Suprapubic skin (tissue), 4 donors: ENCODE data around the gene DGKB.

Experiments
- EP300 ChIP-seq: sonication (generic); formaldehyde crosslinking; IDR thresholded peaks from one replicate; pipeline ENCODE4 v1.6.1; 2017; ENCODE audit warnings: antibody characterized with exemption
- POLR2A ChIP-seq, 2 donors: fragments of 450-650 bp; IDR thresholded peaks; one replicate each; pipeline ENCODE4 v1.6.1; 2017; ENCODE audit warnings: antibody characterized with exemption in 2 of 2, mild to moderate bottlenecking in 2 of 2, moderate library complexity in 2 of 2
- POLR2AphosphoS5 ChIP-seq, 3 donors: sonication (generic); formaldehyde crosslinking; IDR thresholded peaks; one replicate each; pipeline ENCODE4 v1.6.1; 2017; ENCODE audit warnings: antibody characterized with exemption in 3 of 3
- TF ChIP-seq, protein P1 (sequence below), 2 donors: fragments of 200-600 bp in 1 of 2; fragments of 450-650 bp in 1 of 2; sonication (generic) in 1 of 2; IDR thresholded peaks; one replicate each; pipeline ENCODE4 v1.5.1; 2016 to 2019; ENCODE audit warnings: antibody characterized with exemption in 2 of 2, mild to moderate bottlenecking in 1 of 2, moderate library complexity in 1 of 2

DNA sequence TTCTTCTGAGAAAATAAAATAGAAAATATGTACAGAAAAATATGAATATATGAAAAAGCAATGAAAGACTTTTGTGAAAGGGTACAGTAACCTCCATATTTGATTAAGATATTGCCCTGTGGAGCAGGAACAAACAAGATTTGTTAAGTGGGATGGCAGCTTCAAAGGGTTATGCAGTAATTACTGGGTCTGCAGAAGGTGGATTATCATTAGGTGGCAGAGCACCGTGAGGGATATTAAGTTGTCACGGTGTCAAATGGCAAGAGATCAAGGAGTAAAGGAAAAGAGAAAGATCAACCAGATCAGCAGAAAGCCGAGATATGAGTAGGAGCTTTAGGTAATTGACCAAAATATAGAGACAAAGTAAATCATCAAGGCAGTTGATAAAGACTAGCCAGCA lies 44.1 kb downstream of the DGKB start:
- TF ChIP-seq EP300: no peak
- no peak for TF ChIP-seq POLR2A (IDR thresholded peaks at IDR 0.05)
- TF ChIP-seq, protein P1, sequence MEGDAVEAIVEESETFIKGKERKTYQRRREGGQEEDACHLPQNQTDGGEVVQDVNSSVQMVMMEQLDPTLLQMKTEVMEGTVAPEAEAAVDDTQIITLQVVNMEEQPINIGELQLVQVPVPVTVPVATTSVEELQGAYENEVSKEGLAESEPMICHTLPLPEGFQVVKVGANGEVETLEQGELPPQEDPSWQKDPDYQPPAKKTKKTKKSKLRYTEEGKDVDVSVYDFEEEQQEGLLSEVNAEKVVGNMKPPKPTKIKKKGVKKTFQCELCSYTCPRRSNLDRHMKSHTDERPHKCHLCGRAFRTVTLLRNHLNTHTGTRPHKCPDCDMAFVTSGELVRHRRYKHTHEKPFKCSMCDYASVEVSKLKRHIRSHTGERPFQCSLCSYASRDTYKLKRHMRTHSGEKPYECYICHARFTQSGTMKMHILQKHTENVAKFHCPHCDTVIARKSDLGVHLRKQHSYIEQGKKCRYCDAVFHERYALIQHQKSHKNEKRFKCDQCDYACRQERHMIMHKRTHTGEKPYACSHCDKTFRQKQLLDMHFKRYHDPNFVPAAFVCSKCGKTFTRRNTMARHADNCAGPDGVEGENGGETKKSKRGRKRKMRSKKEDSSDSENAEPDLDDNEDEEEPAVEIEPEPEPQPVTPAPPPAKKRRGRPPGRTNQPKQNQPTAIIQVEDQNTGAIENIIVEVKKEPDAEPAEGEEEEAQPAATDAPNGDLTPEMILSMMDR (IDR thresholded peaks at IDR 0.05): no peak
- TF ChIP-seq POLR2AphosphoS5 (IDR thresholded peaks at IDR 0.05): no peak
